NOMO-1 treated with dmso at 0.1 percent for 144 hours (cell line): ENCODE measurements around the gene GLO1.

Source experiments
- DNase-seq: peaks from one replicate; lab custom pipeline; 2025; ENCODE audit not compliant: unreplicated experiment; lab: John Stamatoyannopoulos, UW

Gene GLO1

GRCh38 chr6:38673397-38674165 is 29.4 kb downstream of the GLO1 start:
- peak; percentile 9 for DNase-seq

- DNase-seq, result no peak
Measured at GRCh38 chr6:38671885-38672467, 31.0 kb downstream of the GLO1 start.

- DNase-seq, result no peak
Measured at GRCh38 chr6:38658418-38659167, 44.4 kb downstream of the GLO1 start.

GRCh38 chr6:38656896-38657295 is 46.0 kb downstream of the GLO1 start:
- no peak for DNase-seq

DNA sequence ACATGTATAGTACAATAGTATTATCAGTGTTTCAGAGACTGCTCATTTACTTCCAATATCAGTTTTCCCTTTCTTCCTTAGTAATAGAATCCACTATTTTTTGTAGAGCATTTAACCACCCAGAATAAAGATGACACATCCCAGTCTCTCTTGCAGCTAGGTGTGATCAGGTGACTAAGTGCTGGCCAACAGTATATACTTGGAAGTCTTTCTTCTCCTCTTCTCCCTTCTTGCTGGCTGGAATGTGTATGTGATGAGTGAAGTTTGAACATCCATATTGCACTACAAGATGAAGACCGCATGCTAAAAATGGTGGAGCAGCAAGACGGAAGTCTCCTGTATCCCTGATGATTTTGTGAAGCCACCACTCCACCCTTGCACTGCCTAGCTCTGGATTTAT is 48.7 kb downstream of the GLO1 start:
- DNase-seq, result no peak

- DNase-seq, result no peak
Measured at GRCh38 chr6:38651121-38651784, 51.7 kb downstream of the GLO1 start.

DNA sequence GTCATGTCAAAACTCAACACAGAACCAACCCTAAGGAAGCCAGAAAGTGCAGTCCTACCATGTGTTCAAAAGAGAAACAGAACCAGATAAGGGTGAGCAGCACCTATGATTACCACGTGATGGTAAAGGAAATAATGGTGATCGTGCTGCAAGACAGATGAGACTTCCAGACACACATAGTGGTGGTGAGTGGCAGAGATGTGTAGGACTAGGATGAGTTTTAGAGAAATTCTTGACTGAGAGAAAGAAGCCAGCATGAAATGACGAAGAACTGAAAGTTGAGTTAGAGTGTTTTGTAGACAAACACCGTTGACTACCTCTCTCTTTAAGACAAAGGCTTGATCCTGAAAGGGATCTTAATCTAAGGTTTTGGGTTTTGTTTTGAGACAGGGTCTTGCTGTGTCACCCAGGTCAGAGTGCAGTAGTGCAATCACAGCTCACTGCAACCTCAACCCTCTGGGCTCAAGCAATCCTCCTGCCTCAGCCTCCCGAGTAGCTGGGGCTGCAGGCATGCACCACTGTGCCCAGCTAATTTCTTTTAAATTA is 52.7 kb downstream of the GLO1 start:
- DNase-seq, result no peak

DNA sequence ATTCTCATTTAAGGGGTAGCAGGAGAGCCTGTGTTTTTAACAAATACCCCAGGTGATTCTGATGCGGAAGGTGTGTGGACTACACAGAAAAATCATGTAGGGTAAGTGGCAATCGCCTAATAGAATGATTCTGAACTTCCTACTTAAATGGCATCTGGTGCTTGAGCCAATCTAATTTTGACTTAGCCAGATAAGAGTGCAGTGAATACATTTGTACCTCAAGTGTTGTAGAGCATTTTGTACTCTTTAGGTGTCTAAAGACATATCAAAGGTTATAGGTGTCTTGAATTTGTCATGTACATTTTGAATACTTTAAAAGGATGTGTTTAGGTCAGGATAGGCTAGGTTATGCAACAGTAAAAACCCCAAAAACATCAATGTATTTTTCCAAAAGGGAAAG is 53.2 kb downstream of the GLO1 start:
- no peak for DNase-seq

GRCh38 chr6:38648629-38649028 is 54.3 kb downstream of the GLO1 start:
- DNase-seq, result no peak

DNA sequence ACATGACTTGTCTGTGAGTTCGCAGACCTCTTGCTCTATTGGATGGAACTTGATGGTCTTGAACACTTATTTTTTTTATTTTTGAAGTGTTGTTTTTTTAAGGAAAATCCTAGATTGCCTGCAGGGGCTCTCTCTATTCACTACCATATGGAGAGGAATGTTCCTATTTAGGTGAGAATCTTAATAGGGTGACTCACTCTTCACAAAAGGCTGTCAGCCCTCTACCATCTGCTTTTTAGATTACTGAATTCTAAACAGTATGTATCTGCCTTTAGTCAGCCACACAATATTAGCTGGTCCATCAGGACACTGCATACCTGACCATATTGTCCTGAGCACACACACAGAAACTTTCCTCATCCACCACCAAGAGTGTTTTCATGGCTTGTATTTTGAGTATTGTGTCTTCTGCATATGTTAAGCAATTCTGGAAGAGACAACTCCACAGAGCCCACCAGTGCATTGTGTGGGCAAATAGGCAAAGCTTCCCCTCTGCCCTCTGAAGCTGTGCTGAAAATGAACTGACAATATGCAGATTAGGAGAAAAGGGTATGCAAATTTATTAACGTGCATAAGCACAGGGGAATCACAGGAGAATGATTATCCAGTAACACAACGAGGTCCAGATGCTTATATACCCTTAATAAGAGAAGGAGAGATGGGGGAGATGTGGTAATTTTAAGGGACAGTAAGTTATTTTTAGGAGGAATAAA is 56.6 kb downstream of the GLO1 start:
- no peak for DNase-seq

DNA sequence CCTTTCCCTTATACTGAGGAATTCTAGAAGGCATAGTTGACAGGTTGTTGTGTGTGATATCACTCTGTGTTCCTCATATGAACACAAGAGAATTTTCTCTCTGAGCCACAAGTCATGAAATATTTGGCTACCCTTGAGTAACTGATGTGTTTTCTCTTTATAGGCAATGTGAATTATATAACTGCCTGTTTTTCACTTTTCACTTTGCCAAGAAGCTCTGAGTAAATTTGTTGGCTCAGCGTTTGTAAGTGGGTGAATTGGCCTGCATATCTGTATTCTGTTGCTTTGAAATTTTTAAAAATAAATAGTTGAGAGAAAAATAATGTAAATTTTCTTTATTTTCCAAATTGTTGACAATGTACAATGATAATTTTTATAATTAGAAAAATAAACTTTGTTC is 58.0 kb downstream of the GLO1 start:
- DNase-seq, result no peak

GRCh38 chr6:38640216-38640909 is 62.6 kb downstream of the GLO1 start:
- DNase-seq, result peak; percentile 37

- DNase-seq, result peak; percentile 66
Measured at GRCh38 chr6:38639498-38640215, 63.3 kb downstream of the GLO1 start, which contains the start of gene BTBD9. BTBD9 (minus strand) TSS chr6:38639929.

DNA sequence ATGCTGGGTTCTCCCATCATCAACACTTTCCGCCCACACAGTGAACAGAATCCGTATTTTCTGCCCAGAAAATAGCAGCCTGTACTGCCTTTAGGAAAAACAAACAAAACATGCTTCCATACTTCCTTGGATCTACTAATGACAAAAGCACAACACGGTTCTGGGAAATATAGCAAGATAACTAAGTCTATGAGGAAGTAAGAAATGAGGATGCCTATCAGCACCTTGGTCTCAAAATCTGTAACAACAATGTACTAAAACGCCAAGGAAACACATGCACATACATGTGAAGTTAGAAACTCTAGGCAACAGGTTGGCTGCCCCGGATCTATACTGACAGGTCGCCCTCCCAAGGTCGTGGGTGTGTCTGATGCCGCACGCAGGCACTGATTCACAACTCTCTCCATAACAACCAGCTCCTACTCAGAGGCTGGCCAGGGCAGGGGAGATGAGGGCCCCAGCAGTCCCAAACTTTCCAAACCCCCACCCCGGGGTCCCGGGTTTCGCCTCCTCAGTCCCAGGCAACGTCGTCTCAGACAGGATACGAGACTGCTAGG is 63.9 kb downstream of the GLO1 start:
- no peak for DNase-seq

GRCh38 chr6:38637756-38638155 is 65.2 kb downstream of the GLO1 start:
- DNase-seq, result no peak

DNA sequence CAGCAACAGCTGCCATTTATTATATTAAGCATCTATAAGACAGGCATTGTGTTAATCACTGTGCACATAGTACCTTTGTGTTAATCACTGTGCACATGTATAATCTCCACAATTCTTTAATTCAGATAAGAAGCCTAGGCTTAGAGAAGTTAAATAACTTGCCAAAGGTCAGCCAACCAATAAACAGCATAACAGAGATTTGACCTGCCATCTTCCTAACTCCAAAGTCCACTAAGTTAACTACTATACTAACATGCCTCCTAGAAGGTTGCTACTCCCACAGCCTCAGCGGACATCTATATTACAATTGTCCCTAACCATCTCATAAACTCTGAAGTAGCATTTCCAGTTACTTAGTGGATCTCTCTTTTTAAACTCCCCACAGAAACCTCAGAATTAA is 66.9 kb downstream of the GLO1 start:
- no peak for DNase-seq

DNA sequence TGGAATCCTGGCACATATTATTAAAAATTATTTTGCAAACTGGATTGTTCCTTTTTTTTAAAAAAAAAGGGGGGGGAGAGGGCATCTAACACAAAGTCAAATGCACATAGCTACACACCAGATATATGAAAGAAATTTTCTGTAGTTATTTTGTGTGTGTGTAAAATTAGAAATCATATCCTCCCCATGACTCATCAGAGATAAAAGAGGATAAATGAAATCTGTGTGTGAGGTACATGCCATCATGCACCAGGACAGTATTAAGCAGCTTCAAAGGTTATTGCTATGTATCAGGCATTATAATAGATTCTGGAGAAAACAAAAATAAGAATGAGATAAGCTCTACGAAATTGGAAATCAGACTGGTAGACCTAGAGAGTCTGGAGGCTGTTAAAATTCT is 68.4 kb downstream of the GLO1 start:
- DNase-seq, result no peak

DNA sequence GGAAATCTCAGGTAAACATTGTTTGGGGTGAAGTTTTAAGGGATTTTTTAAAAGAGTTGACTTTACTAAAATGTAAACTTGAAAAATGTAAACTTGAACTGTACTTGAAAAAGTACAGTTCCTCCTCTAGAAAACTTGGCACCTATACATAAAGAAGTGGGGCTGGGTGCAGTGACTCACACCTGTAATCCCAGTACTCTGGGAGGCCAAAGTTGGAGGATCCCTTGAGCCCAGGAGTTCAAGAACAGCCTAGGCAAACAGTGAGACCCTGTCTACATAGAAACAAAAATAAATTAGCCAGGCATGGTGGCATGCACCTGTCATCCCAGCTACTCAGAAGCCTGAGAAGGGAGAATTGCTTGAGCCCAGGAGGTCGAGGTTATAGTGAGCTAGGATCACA is 70.5 kb downstream of the GLO1 start:
- no peak for DNase-seq

DNA sequence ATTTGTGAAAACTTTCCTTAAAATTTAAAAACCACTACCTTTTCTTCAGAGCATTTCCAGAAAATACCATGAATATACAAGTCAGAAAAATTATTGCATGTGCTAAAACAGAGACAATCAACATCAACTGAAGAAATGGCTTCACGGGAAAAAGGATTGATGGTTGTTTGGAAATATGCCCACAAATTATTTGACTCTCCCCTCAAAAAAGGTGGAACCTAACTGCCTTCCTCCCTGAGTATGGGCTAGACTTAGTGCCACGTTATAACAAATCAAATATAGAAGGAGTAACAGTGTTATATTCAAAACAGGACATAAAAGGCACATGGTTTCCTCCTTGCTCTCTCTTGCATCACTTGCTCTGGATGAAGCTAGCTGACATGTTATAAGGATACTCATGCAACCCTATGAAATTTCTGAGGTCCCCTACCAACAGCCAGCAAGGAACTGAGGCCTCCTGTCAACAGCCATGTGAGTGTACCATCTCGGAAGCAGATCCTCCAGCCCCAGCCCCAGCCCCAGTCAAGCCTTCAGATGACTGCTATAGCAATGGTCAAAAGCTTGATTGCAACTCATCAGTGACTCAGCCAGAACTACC is 71.7 kb downstream of the GLO1 start:
- DNase-seq, result no peak
